A549 (cell line): ENCODE data around the gene AMACR. TPM values are rescaled to one million over a fixed set of nuclear protein-coding genes. Genes with fewer than 3 reads are reported as not detected.
"Not testable (repeated sequence)": the region's sequence is repeated elsewhere in the genome, so short reads cannot be mapped to it uniquely, and the experiment has no call there.

Experiments
- ATAC-seq, 2 experiments: fragments of 200-7000 bp in 1 of 2; fragments of >200 bp in 1 of 2; cut with Nextera tagmentation in 1 of 2; cut with Tn5 transposase in 1 of 2; 3 replicates each; pipeline versions ENCODE4 v1.8.0 to v1.9.1; 2018 to 2020; ENCODE audit warnings: mild to moderate bottlenecking in 1 of 2, moderate library complexity in 1 of 2
- CTCF ChIA-PET: fragments of 300-600 bp; sonication (Branson Sonifier 250); formaldehyde crosslinking; extraction: SDS; loops from one replicate; lab custom pipeline; 2021; ENCODE audit warnings: antibody characterized with exemption, inconsistent platforms; lab: Yijun Ruan, JAX
- POLR2A ChIA-PET: fragments of 350-600 bp; formaldehyde crosslinking; extraction: SDS; loops from one replicate; lab custom pipeline; 2021; ENCODE audit warnings: antibody characterized with exemption, inconsistent platforms; lab: Yijun Ruan, JAX
- DNase-seq, 2 experiments: peaks; one replicate each; pipeline versions ENCODE4 v3.0.0 to v3.0.0-alpha.2; 2011 to 2016; ENCODE audit warnings: low read depth in 1 of 2, low spot score in 1 of 2
- FAIRE-seq: peaks from 2 replicates; lab custom pipeline; 2011; peaks lifted over from hg19 to GRCh38; lab: Jason Lieb, UNC
- H3K27ac ChIP-seq, 2 experiments: fragments of >200 bp; sonication (Bioruptor Twin); formaldehyde crosslinking; 3 replicates each; pipeline ENCODE4 v1.5.1; 2016 to 2017
- H3K4me1 ChIP-seq: fragments of >200 bp; sonication (Bioruptor Twin); formaldehyde crosslinking; 3 replicates; pipeline ENCODE4 v1.6.1; 2016
- H3K4me2 ChIP-seq: fragments of >200 bp; sonication (Bioruptor Twin); formaldehyde crosslinking; 3 replicates; pipeline ENCODE4 v1.6.1; 2016
- H3K4me3 ChIP-seq: fragments of >200 bp; sonication (Bioruptor Twin); formaldehyde crosslinking; 3 replicates; pipeline ENCODE4 v1.5.1; 2016
- H3K9me3 ChIP-seq: fragments of >200 bp; sonication (Bioruptor Twin); formaldehyde crosslinking; 3 replicates; pipeline ENCODE4 v1.6.1; 2016
- CEBPB ChIP-seq, 2 experiments: fragments of >200 bp in 1 of 2; sonication (Bioruptor Twin) in 1 of 2; formaldehyde crosslinking in 1 of 2; IDR thresholded peaks; 2 replicates each; pipeline ENCODE4 v1.6.1; 2012 to 2016
- CHD2 ChIP-seq: fragments of 150-350 bp; IDR thresholded peaks from 2 replicates; pipeline ENCODE4 v1.6.1; 2014; ENCODE audit warnings: low read length; ENCODE audit not compliant: partially characterized antibody
- EHMT2 ChIP-seq: fragments of 200-600 bp; sonication (generic); IDR thresholded peaks from 2 replicates; pipeline ENCODE4 v1.6.1; 2016; ENCODE audit warnings: antibody characterized with exemption, low read depth, mild to moderate bottlenecking, moderate library complexity
- EP300 ChIP-seq, 2 experiments: fragments of >200 bp; sonication (Bioruptor Twin); formaldehyde crosslinking; IDR thresholded peaks; 2 replicates in 1 of 2; 3 replicates in 1 of 2; pipeline ENCODE4 v1.6.1; 2016 to 2017
- FOXS1 ChIP-seq: fragments of 250-450 bp; sonication (Bioruptor Pico); IDR thresholded peaks from 2 replicates; pipeline ENCODE4 v1.5.0; 2020; ENCODE audit warnings: mild to moderate bottlenecking, moderate library complexity
- GATA3 ChIP-seq: IDR thresholded peaks from 2 replicates; pipeline ENCODE4 v1.6.1; 2012; ENCODE audit warnings: borderline replicate concordance
- HEYL ChIP-seq: fragments of 250-450 bp; sonication (Bioruptor Pico); IDR thresholded peaks from 2 replicates; pipeline ENCODE4 v1.8.0; 2021; ENCODE audit warnings: mild to moderate bottlenecking, moderate library complexity
- HMGXB4 ChIP-seq: fragments of 250-450 bp; sonication (Bioruptor Pico); IDR thresholded peaks from 2 replicates; pipeline ENCODE4 v1.5.0; 2021; ENCODE audit warnings: mild to moderate bottlenecking, moderate library complexity, borderline replicate concordance
- HOXA7 ChIP-seq: fragments of 250-450 bp; sonication (Bioruptor Pico); IDR thresholded peaks from 2 replicates; pipeline ENCODE4 v1.5.0; 2020; ENCODE audit warnings: mild to moderate bottlenecking, moderate library complexity
- HOXB13 ChIP-seq: fragments of 250-450 bp; sonication (Bioruptor Pico); IDR thresholded peaks from 2 replicates; pipeline ENCODE4 v1.5.0; 2020; ENCODE audit warnings: low read depth, mild to moderate bottlenecking, moderate library complexity
- JUNB ChIP-seq: fragments of >200 bp; sonication (Bioruptor Twin); formaldehyde crosslinking; IDR thresholded peaks from 2 replicates; pipeline ENCODE4 v1.6.1; 2016
- KDM1A ChIP-seq: fragments of 200-600 bp; sonication (generic); IDR thresholded peaks from 2 replicates; pipeline ENCODE4 v1.6.1; 2016; ENCODE audit warnings: low read depth, mild to moderate bottlenecking
- KDM5A ChIP-seq: fragments of 200-600 bp; sonication (generic); IDR thresholded peaks from 2 replicates; pipeline ENCODE4 v1.6.1; 2016; ENCODE audit warnings: antibody characterized with exemption, mild to moderate bottlenecking
- MAFK ChIP-seq: fragments of 450-650 bp; IDR thresholded peaks from 2 replicates; pipeline ENCODE4 v1.6.1; 2014; ENCODE audit not compliant: partially characterized antibody
- MAZ ChIP-seq: fragments of 150-350 bp; IDR thresholded peaks from 2 replicates; pipeline ENCODE4 v1.6.1; 2014; ENCODE audit warnings: antibody characterized with exemption, low read depth, low read length, borderline replicate concordance
- NFE2L2 ChIP-seq: fragments of 150-350 bp; conservative IDR thresholded peaks from 2 replicates; pipeline ENCODE4 v1.6.1; 2014; ENCODE audit warnings: low read length
- PHF8 ChIP-seq: fragments of 200-600 bp; sonication (generic); IDR thresholded peaks from 2 replicates; pipeline ENCODE4 v1.6.1; 2016; ENCODE audit warnings: low read depth, mild to moderate bottlenecking, antibody characterized with exemption, moderate library complexity, borderline replicate concordance
- RARB ChIP-seq: fragments of 250-450 bp; sonication (Bioruptor Pico); IDR thresholded peaks from 2 replicates; pipeline ENCODE4 v1.8.0; 2021; ENCODE audit warnings: mild to moderate bottlenecking, moderate library complexity
- REST ChIP-seq: fragments of 200-600 bp; sonication (generic); IDR thresholded peaks from 2 replicates; pipeline ENCODE4 v1.6.1; 2016; ENCODE audit warnings: antibody characterized with exemption, mild to moderate bottlenecking, moderate library complexity
- TP53 ChIP-seq: fragments of 250-450 bp; sonication (Bioruptor Pico); IDR thresholded peaks from 2 replicates; pipeline ENCODE4 v1.5.0; 2021; ENCODE audit warnings: mild to moderate bottlenecking, moderate library complexity
- ZFP36 ChIP-seq: fragments of 450-650 bp; IDR thresholded peaks from 2 replicates; pipeline ENCODE4 v1.6.1; 2014; ENCODE audit warnings: borderline replicate concordance; ENCODE audit not compliant: partially characterized antibody
- WGBS: methylation state at CpG from one replicate; pipeline ENCODE4 v1.1.6; 2017; ENCODE audit errors: missing lambda C conversion rate; 5-methylcytosine and 5-hydroxymethylcytosine counted together
- polyA plus RNA-seq, 4 experiments: library from polyadenylated mRNA; depleted of rRNA in 3 of 4; stranded (reverse); fragments of >200 nt; fragmentation: RNase III in 1 of 4; extraction: RNeasy Plus Mini Kit Qiagen cat#74134 plus additional on column Dnase treatment in 1 of 4; gene quantifications; 2 replicates in 3 of 4; 3 replicates in 1 of 4; pipeline ENCODE4 v1.2.3, GENCODE V29; 2011 to 2017
- TF ChIP-seq, protein P1 (sequence below): IDR thresholded peaks from 2 replicates; pipeline ENCODE4 v1.6.1; 2012
- TF ChIP-seq, protein P2 (sequence below): IDR thresholded peaks from 2 replicates; pipeline ENCODE4 v1.6.1; 2012

AMACR gene
- polyA plus RNA-seq, 2 of the 4 experiments (the other 2 are of a cell fraction): 21.1 to 30.1 TPM

GRCh38 chr5:33957577-33958150 is 50.2 kb downstream of the AMACR start:
- no peak for FAIRE-seq
- POLR2A ChIA-PET: no interaction called here
- 37% methylated on average over 2 of the region's 2 CpGs for WGBS
- DNase-seq: no peak
- H3K4me1 ChIP-seq: no peaks in the 10 kb centered on the region
- no peak for TF ChIP-seq NFE2L2
- TF ChIP-seq MAFK: peak; percentile 46
- no peak for TF ChIP-seq REST
- no peak for TF ChIP-seq KDM1A
- no peak for TF ChIP-seq CEBPB (IDR thresholded peaks at IDR 0.05)
- CTCF ChIA-PET: interaction anchor here (1.8 to 6.8 kb wide), 2 partner anchors 12 to 23 kb away, joined by 11 to 37 read pairs; no protein-coding TSS in a partner anchor
- H3K27ac ChIP-seq: no peak overlapping the region
- no peak for ATAC-seq
- H3K9me3 ChIP-seq: peaks cover 8% of the 10 kb centered on the region; the same call in 1 of the 3 replicates
- H3K4me2 ChIP-seq: no peak overlapping the region
- H3K4me3 ChIP-seq: no peak overlapping the region

GRCh38 chr5:33952175-33952574 is 55.7 kb downstream of the AMACR start:
- WGBS: 40% methylated on average over 5 of the region's 5 CpGs
- H3K27ac ChIP-seq, POLR2A ChIA-PET, DNase-seq, H3K4me2 ChIP-seq, H3K4me3 ChIP-seq, ATAC-seq, H3K4me1 ChIP-seq, H3K9me3 ChIP-seq, FAIRE-seq: not testable (repeated sequence)
- CTCF ChIA-PET: interaction anchor here (0.6 kb wide), 1 partner anchor 1414 kb away, joined by 3 read pairs; no protein-coding TSS in a partner anchor
- peak; percentile 54 for TF ChIP-seq MAFK

GRCh38 chr5:33944543-33945132 is 63.2 kb downstream of the AMACR start:
- H3K4me2 ChIP-seq: no peak overlapping the region
- no peak for DNase-seq
- no peak overlapping the region for H3K4me3 ChIP-seq
- TF ChIP-seq EP300 (IDR thresholded peaks at IDR 0.05) (no peak), MAFK (peak; percentile 52)
- TF ChIP-seq, all 56 proteins: peak for 1
- ATAC-seq (no peak), FAIRE-seq (no peak)
- ChIA-PET POLR2A (no interaction called here), CTCF (interaction anchor here (2.5 to 3.2 kb wide), 2 partner anchors 9 to 25 kb away, joined by 11 to 12 read pairs; partner anchors contain the start of gene RXFP3)
- Histone ChIP-seq H3K4me1 (no peaks in the 10 kb centered on the region), H3K27ac (no peak overlapping the region), H3K9me3 (no peaks in the 10 kb centered on the region)
- whole genome bisulfite sequencing: 58% methylated on average over 11 of the region's 12 CpGs

- WGBS: 64% methylated on average over 5 of the region's 5 CpGs
- ATAC-seq (no peak), DNase-seq (no peak), FAIRE-seq (no peak)
- Histone ChIP-seq H3K4me1 (no peaks in the 10 kb centered on the region), H3K27ac (no peak overlapping the region), H3K4me3 (no peak overlapping the region), H3K4me2 (no peak overlapping the region), H3K9me3 (no peaks in the 10 kb centered on the region)
- ChIA-PET CTCF (interaction anchor here (0.8 to 1.2 kb wide), 3 partner anchors 10 to 25 kb away, joined by 3 read pairs; no protein-coding TSS in a partner anchor), POLR2A (no interaction called here)
- TF ChIP-seq CHD2: no peak
- no peak for TF ChIP-seq HOXB13 (CRISPR knock-in tag)
- TF ChIP-seq PHF8: no peak
- TF ChIP-seq EHMT2: no peak
- no peak for TF ChIP-seq JUNB
- no peak for TF ChIP-seq GATA3
- no peak for TF ChIP-seq HOXA7 (CRISPR knock-in tag)
- TF ChIP-seq KDM5A: no peak
- no peak for TF ChIP-seq HMGXB4 (CRISPR knock-in tag)
- TF ChIP-seq, protein P1, sequence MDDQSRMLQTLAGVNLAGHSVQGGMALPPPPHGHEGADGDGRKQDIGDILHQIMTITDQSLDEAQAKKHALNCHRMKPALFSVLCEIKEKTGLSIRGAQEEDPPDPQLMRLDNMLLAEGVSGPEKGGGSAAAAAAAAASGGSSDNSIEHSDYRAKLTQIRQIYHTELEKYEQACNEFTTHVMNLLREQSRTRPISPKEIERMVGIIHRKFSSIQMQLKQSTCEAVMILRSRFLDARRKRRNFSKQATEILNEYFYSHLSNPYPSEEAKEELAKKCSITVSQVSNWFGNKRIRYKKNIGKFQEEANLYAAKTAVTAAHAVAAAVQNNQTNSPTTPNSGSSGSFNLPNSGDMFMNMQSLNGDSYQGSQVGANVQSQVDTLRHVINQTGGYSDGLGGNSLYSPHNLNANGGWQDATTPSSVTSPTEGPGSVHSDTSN: no peak
- TF ChIP-seq MAZ: no peak
- no peak for TF ChIP-seq ZFP36
- TF ChIP-seq, protein P2, sequence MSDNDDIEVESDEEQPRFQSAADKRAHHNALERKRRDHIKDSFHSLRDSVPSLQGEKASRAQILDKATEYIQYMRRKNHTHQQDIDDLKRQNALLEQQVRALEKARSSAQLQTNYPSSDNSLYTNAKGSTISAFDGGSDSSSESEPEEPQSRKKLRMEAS: no peak
- TF ChIP-seq FOXS1 (CRISPR knock-in tag): no peak
- TF ChIP-seq HEYL (CRISPR knock-in tag): no peak
- no peak for TF ChIP-seq RARB
- no peak for TF ChIP-seq EP300 (IDR thresholded peaks at IDR 0.05)
- TF ChIP-seq TP53 (CRISPR knock-in tag): no peak
These were observed 66.8 kb downstream of the AMACR start for GRCh38 chr5:33941090-33941489.
